GM21529 (cell line): ENCODE measurements around the gene FXYD4.

Experiments used
- ATAC-seq: cut with Tn5 transposase; IDR thresholded peaks from one replicate; pipeline ENCODE4 v1.9.1; 2021; ENCODE audit not compliant: unreplicated experiment

FXYD4 gene

DNA sequence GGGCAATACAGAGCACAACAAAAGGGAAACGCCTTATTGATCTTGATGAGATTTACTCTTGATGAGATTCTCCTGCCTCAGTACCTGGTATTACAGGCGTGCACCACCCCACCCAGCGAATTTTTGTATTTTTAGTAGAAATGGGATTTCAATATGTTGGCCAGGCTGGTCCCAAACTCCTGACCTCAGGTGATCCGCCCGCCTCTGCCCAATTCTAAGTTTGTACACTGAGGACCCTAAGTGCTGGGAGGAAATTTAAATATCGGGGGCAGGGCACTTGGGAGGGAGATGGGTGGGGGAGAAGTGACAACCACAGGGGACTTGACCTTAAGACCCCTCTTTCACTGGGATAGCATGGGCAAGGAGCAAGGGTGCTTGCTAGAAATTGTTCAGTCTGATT lies 23.4 kb downstream of the FXYD4 start:
- ATAC-seq, result no peak

- no peak for ATAC-seq
Observed at GRCh38 chr10:43395571-43396060, 24.2 kb downstream of the FXYD4 start.

DNA sequence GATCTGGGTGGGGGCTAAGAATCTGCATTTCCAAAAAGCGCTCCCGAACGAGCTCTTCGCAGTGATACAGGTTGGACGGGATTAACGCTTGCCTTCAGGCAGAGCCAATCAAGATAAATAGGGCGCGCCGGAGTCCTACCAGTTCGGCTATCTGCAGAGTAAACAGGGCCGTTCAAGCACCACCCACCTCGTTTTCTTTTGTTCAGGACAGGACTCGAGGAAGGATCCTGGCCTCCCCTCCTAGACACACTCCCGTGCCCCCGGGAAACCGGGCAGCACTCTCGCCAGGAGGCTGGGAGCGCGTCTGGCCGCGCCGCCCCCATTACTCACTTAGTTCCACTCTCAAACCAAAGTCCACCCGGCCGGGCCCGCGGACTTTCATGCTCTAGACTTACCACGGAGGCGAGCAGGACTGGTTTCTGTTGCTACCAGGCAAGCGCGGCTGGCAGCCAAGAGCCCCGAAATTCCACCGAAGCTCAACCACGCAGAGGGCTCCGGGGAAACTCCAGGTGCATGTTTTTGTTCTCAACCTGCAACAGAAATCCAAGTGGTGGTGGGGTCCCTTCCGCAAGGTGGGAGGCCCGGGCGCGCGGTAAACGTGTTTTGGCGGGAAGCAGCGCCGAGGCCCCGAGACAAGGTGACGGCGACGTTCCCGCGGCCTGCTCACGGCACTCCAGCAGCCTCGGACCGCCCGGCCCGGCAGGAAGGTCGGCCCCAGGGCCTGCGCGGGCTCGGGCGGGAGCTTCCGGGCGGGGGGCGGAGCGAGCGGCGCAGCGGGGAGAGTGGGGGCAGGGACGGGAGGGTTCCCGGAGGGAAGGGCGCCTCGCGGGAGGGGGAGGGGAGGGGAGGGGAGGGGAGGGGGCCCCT lies 24.9 kb downstream of the FXYD4 start:
- peak; percentile 50 for ATAC-seq

DNA sequence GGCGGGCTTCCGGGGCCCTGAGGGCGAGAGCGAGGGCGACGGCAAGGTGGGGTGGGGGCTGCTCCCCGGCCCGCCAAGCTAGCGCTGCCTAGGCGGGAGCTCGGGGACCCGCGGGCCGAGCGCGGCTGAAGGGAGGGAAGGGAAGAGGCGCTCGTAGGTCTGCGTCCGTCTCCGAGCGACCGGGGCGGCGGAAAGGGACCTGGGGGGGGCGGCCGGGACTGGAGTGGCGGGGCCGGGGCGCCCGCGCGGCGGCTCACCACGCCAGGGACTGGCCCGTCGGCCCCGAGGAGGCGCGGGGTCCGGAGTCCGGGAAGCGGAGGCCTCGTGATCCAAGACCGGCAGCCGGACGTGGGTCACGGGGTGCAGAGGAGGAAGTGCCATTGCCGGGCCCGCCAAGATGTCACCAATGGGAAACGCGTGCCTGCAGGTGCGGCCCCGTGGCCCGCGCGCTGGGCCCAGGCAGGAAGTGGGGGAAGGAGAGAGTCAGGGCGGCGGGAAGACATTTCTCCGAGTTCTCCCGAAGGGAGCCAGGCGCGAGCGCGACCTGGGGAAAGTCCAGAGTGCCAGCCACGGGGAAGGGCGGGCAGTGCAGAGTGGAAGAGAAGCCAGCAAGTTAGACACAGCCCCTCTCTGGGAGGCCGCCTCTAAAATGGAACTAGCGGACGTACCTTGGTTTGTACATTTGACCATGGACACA lies 25.6 kb downstream of the FXYD4 start:
- ATAC-seq, result peak; percentile 80

DNA sequence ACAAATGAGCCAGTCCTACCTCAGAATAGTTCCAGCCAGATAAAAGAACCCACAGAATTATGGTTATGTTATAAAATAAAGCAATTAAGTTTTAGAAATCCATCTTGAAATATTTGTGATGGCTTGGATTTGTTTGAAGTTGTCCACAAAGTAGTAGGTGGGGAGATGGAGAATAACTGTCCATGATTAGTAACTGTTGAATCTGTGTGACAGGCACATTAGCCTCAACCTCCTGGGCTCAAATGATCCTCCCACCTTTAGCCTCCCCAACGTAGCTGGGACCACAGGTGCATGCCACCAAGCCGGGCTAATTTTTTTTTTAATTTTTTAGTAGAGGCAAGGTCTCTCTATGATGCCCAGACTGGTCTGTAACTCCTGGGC lies 27.5 kb downstream of the FXYD4 start:
- no peak for ATAC-seq

- ATAC-seq, result no peak
Observed at GRCh38 chr10:43399320-43400310, 28.2 kb downstream of the FXYD4 start.

GRCh38 chr10:43401627-43402026 lies 30.2 kb downstream of the FXYD4 start:
- no peak for ATAC-seq

DNA sequence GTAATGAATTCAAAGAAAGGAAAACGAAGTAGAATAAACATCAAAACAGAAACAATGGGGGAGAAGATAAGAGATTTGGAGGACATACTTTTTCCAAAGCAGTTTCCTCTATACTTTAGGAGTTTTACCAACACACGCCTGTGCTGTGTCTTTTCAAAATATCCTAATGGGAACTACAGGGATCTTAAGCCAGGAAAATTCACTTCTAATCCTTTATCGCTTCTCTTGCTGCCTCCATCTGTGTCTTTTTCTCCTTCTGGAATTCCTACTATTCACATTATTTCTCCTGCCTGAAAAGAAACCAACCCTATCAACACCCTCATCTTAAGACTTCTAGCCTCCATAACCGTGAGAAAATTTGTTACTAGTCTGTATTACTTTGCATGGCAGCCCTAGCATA lies 30.7 kb downstream of the FXYD4 start:
- ATAC-seq, result no peak

GRCh38 chr10:43402880-43403452 lies 31.5 kb downstream of the FXYD4 start:
- ATAC-seq, result no peak

GRCh38 chr10:43403911-43404703 lies 32.7 kb downstream of the FXYD4 start:
- no peak for ATAC-seq

DNA sequence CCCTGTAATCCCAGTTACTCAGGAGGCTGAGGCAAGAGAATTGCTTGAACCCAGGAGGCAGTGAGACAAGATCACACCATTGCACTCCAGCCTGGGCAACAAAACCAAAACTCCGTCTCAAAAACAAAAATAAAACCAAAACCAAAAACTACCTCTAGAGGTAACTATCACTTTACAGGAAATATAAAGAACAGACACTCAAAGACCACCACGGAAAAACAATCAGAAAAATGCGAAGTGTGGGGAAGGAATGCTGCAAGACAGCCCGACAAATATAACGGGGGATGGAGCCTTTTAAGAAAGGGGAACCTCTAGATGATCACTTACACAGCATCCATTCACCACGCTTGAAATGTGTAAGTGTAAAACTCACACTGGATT lies 33.3 kb downstream of the FXYD4 start:
- no peak for ATAC-seq

DNA sequence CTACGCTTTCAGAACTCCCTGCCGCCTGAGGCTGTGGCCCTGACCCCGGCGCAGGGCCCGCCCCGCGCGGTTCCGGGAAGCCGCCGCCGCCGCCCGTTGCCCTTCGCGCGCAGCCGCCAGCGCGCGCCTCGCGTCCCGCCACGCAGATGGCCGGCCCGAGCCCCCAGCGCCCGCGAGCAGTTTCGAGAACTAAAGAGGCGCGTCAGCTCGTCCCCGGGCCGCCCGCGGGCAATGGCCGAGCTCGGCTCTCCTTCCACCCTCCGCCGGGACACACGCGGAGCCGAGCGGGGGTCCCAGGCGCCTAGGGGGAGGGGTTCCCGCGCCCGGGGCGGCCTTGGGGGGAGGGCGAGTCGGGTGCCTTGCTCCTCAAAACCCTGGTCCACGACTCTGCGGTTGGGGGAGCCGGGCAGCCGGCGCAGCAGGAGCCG lies 35.7 kb downstream of the FXYD4 start:
- peak; percentile 22 for ATAC-seq

- ATAC-seq, result peak; percentile 46
Observed at GRCh38 chr10:43407576-43408330, 36.3 kb downstream of the FXYD4 start.

DNA sequence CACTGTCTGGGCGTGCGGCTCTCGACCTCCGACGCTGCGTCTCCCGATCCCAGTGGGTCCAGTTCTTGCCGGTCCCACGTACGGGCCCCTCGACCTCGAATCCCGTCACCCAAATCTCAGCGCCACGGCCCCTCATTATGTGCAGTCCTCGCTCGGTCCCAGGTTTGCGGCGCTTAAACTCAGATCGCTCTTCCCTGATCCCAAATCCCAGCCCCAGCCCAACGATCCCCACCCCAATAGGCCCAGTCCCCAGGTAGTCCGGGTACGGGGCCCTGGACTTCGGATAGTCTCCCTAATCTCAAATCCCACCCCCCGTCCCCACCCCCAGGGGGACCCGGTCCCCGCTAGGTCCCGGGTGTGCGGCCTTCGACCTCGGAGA lies 36.9 kb downstream of the FXYD4 start:
- ATAC-seq, result no peak

- ATAC-seq, result peak; percentile 69
Observed at GRCh38 chr10:43408710-43409384, 37.4 kb downstream of the FXYD4 start, which contains the start of gene HNRNPF. HNRNPF (minus strand) TSS chr10:43409186; CDS start chr10:43387884, 21,302 bp downstream.

GRCh38 chr10:43409385-43410109 lies 38.1 kb downstream of the FXYD4 start:
- no peak for ATAC-seq

GRCh38 chr10:43410345-43410744 lies 38.9 kb downstream of the FXYD4 start:
- no peak for ATAC-seq

DNA sequence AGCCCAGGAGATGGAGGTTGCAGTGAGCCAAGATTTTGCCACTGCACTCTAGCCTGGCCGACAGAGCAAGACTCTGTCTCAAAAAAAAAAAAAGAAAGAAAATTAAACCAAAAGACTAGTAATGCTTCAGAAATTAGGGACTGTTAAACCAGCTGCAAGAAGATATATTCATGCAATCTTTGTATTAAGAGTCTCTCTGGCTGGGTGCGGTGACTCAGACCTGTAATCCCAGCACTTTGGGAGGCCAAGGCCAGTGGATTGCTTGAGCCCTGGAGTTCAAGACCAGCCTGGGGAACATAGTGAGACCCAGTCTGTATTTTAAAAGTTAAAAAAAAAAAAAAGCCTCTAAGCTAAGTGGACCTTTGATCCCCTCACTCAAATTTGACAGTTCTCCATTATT lies 40.1 kb downstream of the FXYD4 start:
- no peak for ATAC-seq
